ENCODE measurements around the gene TRERF1.

TRERF1 gene, protein sequence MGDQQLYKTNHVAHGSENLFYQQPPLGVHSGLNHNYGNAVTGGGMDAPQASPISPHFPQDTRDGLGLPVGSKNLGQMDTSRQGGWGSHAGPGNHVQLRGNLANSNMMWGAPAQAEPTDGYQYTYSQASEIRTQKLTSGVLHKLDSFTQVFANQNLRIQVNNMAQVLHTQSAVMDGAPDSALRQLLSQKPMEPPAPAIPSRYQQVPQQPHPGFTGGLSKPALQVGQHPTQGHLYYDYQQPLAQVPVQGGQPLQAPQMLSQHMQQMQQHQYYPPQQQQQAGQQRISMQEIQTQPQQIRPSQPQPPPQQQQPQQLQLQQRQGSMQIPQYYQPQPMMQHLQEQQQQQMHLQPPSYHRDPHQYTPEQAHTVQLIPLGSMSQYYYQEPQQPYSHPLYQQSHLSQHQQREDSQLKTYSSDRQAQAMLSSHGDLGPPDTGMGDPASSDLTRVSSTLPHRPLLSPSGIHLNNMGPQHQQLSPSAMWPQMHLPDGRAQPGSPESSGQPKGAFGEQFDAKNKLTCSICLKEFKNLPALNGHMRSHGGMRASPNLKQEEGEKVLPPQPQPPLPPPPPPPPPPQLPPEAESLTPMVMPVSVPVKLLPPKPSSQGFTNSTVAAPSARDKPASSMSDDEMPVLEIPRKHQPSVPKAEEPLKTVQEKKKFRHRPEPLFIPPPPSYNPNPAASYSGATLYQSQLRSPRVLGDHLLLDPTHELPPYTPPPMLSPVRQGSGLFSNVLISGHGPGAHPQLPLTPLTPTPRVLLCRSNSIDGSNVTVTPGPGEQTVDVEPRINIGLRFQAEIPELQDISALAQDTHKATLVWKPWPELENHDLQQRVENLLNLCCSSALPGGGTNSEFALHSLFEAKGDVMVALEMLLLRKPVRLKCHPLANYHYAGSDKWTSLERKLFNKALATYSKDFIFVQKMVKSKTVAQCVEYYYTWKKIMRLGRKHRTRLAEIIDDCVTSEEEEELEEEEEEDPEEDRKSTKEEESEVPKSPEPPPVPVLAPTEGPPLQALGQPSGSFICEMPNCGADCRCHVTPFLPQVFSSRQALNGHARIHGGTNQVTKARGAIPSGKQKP (N-terminal part only)

DNA sequence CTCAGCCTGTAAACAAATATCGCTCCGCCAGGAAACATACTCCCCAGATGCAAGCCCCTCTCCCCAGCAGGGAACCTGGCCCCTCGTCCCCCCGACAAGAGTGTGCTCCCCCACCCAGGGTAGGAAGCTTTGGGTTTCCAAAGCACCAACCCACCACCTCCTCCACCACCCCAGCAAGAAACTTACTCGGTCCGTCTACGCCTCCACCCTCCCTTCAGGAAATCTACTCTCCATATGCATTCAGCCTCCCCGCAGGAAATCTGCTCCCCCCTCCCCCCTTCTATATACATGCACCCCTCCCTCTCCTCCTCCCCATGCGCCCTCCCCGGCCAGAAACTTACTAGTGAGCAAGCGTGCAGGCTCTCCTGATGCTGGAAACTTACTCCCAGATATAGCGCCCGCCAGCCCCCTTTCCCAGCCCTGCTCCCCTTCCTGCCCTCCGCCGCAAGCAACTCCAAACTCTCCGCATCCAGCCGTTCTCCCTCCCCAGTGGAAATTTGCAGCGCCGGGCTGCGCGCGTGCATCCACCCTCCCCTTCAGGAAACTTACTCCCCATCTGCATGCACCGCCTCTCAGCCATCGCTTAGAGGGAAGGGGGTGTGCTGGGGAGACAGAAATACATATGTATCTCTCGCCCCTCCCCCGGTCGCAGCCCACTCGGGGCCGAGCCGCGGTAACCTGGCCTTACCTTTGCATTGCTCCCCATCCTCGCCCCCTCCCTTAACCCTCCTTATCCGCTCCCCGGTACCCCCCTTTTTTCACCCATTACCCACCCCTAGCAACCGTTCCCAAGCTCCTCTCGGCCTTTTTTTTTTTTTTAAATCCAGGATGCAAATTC, at the start of gene TRERF1:
TRERF1 (minus strand) TSS at position 594 of the 838 bp plus-strand sequence. CDS start 182,336 bp downstream, outside the sequence.
- DNase-seq (ENCODE audit: low read depth): no peak
- TF ChIP-seq, protein P1, sequence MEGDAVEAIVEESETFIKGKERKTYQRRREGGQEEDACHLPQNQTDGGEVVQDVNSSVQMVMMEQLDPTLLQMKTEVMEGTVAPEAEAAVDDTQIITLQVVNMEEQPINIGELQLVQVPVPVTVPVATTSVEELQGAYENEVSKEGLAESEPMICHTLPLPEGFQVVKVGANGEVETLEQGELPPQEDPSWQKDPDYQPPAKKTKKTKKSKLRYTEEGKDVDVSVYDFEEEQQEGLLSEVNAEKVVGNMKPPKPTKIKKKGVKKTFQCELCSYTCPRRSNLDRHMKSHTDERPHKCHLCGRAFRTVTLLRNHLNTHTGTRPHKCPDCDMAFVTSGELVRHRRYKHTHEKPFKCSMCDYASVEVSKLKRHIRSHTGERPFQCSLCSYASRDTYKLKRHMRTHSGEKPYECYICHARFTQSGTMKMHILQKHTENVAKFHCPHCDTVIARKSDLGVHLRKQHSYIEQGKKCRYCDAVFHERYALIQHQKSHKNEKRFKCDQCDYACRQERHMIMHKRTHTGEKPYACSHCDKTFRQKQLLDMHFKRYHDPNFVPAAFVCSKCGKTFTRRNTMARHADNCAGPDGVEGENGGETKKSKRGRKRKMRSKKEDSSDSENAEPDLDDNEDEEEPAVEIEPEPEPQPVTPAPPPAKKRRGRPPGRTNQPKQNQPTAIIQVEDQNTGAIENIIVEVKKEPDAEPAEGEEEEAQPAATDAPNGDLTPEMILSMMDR (IDR thresholded peaks at IDR 0.05; ENCODE audit: control insufficient read depth, extremely low read depth, insufficient read depth): no peak
- H3K4me3 ChIP-seq (ENCODE audit: low read depth, low read length): peak within 1 kb of the TSS; percentile 76

DNA sequence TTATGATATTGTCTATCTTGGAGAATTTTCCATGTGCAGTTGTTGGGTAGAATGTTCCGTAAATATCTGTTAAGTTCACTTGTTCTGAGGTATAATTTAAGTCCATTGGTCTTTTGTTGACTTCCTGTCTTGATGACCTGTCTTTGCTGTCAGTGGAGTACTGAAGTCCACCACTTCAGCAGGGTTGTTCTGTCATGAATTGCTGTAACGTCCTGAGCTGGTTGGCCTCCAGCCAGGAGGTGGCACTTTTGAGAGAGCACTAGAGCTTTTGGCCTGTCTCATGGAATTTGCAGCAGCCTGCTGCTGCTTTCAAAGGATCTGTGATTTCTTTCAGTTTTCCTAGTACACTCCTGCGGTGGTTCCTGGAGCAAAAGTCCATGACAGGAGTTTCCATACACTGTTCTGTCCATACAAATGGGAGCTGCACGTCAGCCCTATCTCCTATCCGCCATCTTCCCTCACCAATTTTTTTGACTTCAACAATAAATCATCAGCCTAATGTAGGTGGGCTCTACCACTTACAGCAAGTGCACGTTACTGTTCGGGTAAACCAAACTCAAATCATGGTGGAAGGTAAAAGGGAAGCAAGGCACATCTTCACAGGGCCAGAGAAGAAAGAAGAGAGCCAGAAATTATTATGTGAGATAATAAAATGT, 46.9 kb upstream of the TRERF1 start:
- TF ChIP-seq, protein P1 (IDR thresholded peaks at IDR 0.05; ENCODE audit: control insufficient read depth, extremely low read depth, insufficient read depth): no peak
- no peak for DNase-seq (ENCODE audit: low read depth)
- H3K4me3 ChIP-seq (ENCODE audit: low read depth, low read length): no peak overlapping the region

DNA sequence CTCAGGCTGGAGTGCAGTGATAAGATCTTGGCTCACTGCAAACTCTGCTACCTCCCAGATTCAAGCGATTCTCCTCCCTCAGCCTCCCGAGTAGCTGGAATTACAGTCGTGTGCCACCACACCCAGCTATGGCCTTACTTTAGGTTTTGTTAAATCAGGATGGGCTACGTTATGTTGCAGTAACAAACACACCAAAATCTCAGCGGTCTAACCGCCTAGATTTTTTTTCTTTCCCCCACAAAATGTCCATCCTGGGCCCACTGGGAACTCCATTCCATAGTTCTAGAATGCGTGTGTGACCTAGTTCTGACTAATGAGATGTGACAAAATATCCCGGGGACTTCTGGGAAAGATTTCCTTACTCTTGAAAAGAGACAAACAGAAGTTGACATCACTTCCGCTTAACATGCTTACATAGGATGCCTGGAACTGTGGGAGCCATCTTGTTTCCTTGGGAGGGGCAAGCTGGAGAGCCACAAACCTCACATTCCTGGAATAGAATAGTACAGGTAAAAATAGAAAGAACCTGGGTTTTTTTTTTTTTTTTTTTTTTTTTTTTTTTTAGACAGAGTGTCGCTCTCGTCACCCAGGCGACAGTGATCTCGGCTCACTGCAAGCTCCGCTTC, 42.3 kb upstream of the TRERF1 start:
- no peak for DNase-seq (ENCODE audit: low read depth)
- TF ChIP-seq, protein P1 (IDR thresholded peaks at IDR 0.05; ENCODE audit: control insufficient read depth, extremely low read depth, insufficient read depth): no peak
- H3K4me3 ChIP-seq (ENCODE audit: low read depth, low read length): no peak overlapping the region

DNA sequence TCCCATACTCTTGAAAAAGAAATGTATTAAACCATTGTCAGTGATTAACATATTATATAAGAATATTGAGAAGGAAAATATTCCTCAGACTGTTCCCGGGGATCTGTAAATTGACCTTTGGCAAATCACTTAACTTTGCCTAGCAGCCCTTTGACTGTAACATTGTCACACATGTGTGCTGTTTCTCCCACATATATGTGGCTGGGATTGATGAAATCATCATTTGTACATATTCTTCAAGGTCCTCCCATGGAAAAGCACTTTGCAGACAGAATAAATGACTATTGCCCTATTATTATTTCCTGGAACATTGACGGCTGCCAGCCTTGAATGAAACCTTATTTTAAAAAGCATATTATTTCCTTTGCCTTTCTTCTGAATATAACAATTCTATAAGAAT, 36.4 kb upstream of the TRERF1 start:
- no peak for DNase-seq (ENCODE audit: low read depth)
- no peak overlapping the region for H3K4me3 ChIP-seq (ENCODE audit: low read depth, low read length)
- TF ChIP-seq, protein P1 (IDR thresholded peaks at IDR 0.05; ENCODE audit: control insufficient read depth, extremely low read depth, insufficient read depth): no peak

DNA sequence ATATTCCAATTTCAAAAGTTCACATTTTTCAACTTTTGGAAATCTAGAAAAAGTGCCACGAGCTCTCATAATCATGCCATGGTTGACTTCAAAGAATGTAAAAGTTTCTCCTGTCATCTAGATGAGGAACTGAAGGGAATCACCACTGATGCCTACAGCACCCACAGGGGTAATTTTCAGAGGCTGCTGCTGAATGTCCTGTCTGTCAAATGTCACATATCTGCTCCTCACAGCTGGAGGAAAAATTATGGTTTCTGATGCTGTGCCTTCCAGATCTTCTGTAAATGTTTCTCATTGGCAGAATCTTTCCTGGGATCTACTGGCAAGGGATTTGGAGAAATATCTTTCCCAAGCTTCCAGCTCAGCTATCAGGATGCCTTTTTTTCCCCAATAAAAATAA, 32.5 kb upstream of the TRERF1 start:
- DNase-seq (ENCODE audit: low read depth): no peak
- TF ChIP-seq, protein P1 (IDR thresholded peaks at IDR 0.05; ENCODE audit: control insufficient read depth, extremely low read depth, insufficient read depth): no peak
- H3K4me3 ChIP-seq (ENCODE audit: low read depth, low read length): no peak overlapping the region
